ENCODE measurements around the gene IMPDH2. TPM values are rescaled to one million over a fixed set of nuclear protein-coding genes. Genes with fewer than 3 reads are reported as not detected.

Gene IMPDH2
- total and polyA plus RNA-seq, 2 of the 8 experiments (the other 6 are each of a cell fraction or from before 2014, with no cell fraction given), result 374 to 409 TPM

GRCh38 chr3:49017229-49017970 is 11.8 kb downstream of the IMPDH2 start:
- H4K91ac ChIP-seq (replicated peaks; ENCODE audit: insufficient read length, low read length), result no peak overlapping the region
- H2BK15ac ChIP-seq (ENCODE audit: low read length), result no peak overlapping the region
- H3K9me3 ChIP-seq (ENCODE audit: insufficient read depth in 2 of 2, low read depth in 1 of 2, low read length in 1 of 2), result no peaks in the 10 kb centered on the region
- H2BK20ac ChIP-seq (ENCODE audit: low read length), result no peak overlapping the region
- H4K20me1 ChIP-seq (replicated peaks in 1 of 2; ENCODE audit: control insufficient read depth in 1 of 2, insufficient read depth in 2 of 2, low read length in 2 of 2), result peaks cover 28 to 30% of the 10 kb centered on the region in 2 experiments
- peak overlapping the region; percentile 80 for H3K4ac ChIP-seq (replicated peaks; ENCODE audit: insufficient read length, low read depth, low read length)
- ChIA-PET POLR2A (ENCODE audit: partially characterized antibody) (interaction anchor here (0.6 to 38.8 kb wide), 7 partner anchors 4 to 356 kb away, joined by 3 to 1518 read pairs (median 136); partner anchors contain the start of genes DALRD3, IMPDH2, NDUFAF3 and P4HTM), CTCF (ENCODE audit: partially characterized antibody) (interaction anchor here (1.2 to 24.3 kb wide), 4 partner anchors 13 to 153 kb away, joined by 4 to 467 read pairs (median 24); partner anchors contain the start of genes KLHDC8B, P4HTM, QRICH1 and WDR6)
- no peaks in the 10 kb centered on the region for H3K27me3 ChIP-seq (replicated peaks in 1 of 4; ENCODE audit: control insufficient read depth in 3 of 4, extremely low read depth in 1 of 4, insufficient read depth in 3 of 4, low read length in 3 of 4)
- H2AK5ac ChIP-seq (ENCODE audit: low read depth, low read length), result no peak overlapping the region
- H3K36me3 ChIP-seq (ENCODE audit: control insufficient read depth in 2 of 4, insufficient read depth in 4 of 4, low read length in 3 of 4), result peaks cover 11 to 39% (median 22%) of the 10 kb centered on the region in 4 experiments
- no peak overlapping the region for H2BK12ac ChIP-seq (ENCODE audit: low read depth, low read length)
- H3K79me1 ChIP-seq (ENCODE audit: low read depth, low read length), result peaks cover 10% of the 10 kb centered on the region
- peak overlapping the region; percentile 71 for H3K18ac ChIP-seq (ENCODE audit: extremely low read depth, low read length)
- H3K23ac ChIP-seq (ENCODE audit: insufficient read length), result no peak overlapping the region
- peak overlapping the region; percentile 36 to 54 (median 49) for H3K9ac ChIP-seq (replicated peaks in 1 of 4; ENCODE audit: extremely low read depth in 1 of 4, low read depth in 3 of 4, low read length in 3 of 4)
- H2AFZ ChIP-seq (ENCODE audit: low read length), result no peak overlapping the region
- 0 out of 3 replicates have a peak, but pooled peaks of 1 of the 2 experiments have one; percentile 0 for TF ChIP-seq POLR2A (IDR thresholded peaks at IDR 0.05; ENCODE audit: control extremely low read depth in 1 of 2, low read depth in 2 of 2, low read length in 2 of 2)
- no peak for TF ChIP-seq ASH2L (IDR thresholded peaks at IDR 0.05; ENCODE audit: low read length)
- peak overlapping the region; percentile 93 for H4K8ac ChIP-seq (ENCODE audit: extremely low read depth, insufficient read depth, low read length)
- H2BK5ac ChIP-seq (ENCODE audit: low read depth, low read length), result peak overlapping the region; percentile 90
- no peak overlapping the region for H2BK120ac ChIP-seq (replicated peaks; ENCODE audit: low read depth, low read length)
- no peak for FAIRE-seq
- peak overlapping the region; percentile 88 to 90 for H3K4me2 ChIP-seq (ENCODE audit: insufficient read depth in 1 of 2, low read depth in 2 of 2, low read length in 2 of 2)
- peaks cover 0 to 15% (median 8%) of the 10 kb centered on the region in 4 experiments; a peak in 6 of 7 replicates for H3K4me1 ChIP-seq (replicated peaks in 1 of 4; ENCODE audit: control insufficient read depth in 3 of 4, insufficient read depth in 4 of 4, low read length in 3 of 4)
- peak in 1 of 2 experiments; percentile 61 for DNase-seq (ENCODE audit: low read depth in 1 of 2, low spot score in 2 of 2)
- 17% methylated on average over 23 of the region's 23 CpGs; no CpG with 5 or more reads in 1 of the 2 experiments for WGBS, 2 experiments (ENCODE audit: extremely low coverage in 1 of 2, insufficient coverage in 1 of 2, insufficient read length in 1 of 2, insufficient replicate concordance in 2 of 2, low coverage in 1 of 2, low lambda C conversion rate in 2 of 2, missing lambda C conversion rate in 1 of 2)
- no peak overlapping the region for H4K5ac ChIP-seq (ENCODE audit: insufficient read length, low read depth, low read length)
- H3K14ac ChIP-seq (ENCODE audit: insufficient read length), result no peak overlapping the region
- peak overlapping the region; percentile 37 for H3K56ac ChIP-seq (replicated peaks; ENCODE audit: insufficient read length, low read depth, low read length)
- peaks cover 0 to 23% of the 10 kb centered on the region in 2 experiments; a peak in 2 of 4 replicates for H3K79me2 ChIP-seq (ENCODE audit: control insufficient read depth in 1 of 2, insufficient read depth in 2 of 2, low read length in 2 of 2)
- peaks cover 27% of the 10 kb centered on the region for H3K23me2 ChIP-seq (ENCODE audit: low read depth, low read length)
- peak overlapping the region; percentile 44 to 77 (median 69) for H3K4me3 ChIP-seq (ENCODE audit: extremely low read depth in 1 of 4, insufficient read depth in 2 of 4, low read depth in 3 of 4, low read length in 4 of 4)
- 0 out of 2 replicates have a peak overlapping the region, but pooled peaks have one; percentile 32 for H3K27ac ChIP-seq (ENCODE audit: low read depth, low read length)

Data from H1 (cell line).